Osteoblast (primary cell): Measurements from ENCODE around the gene LRRC8D. TPM values are rescaled to one million over a fixed set of nuclear protein-coding genes. Genes with fewer than 3 reads are reported as not detected.

Source experiments
- DNase-seq: peaks from one replicate; pipeline ENCODE4 v3.0.0; 2011; ENCODE audit warnings: low spot score, mixed read lengths; ENCODE audit not compliant: insufficient read length; ENCODE audit errors: missing footprints
- H2AFZ ChIP-seq: 2 replicates; pipeline ENCODE4 v1.6.0; 2011; ENCODE audit warnings: mild to moderate bottlenecking, low read length
- H3K27ac ChIP-seq: 2 replicates; pipeline ENCODE4 v1.5.1; 2011; ENCODE audit warnings: mild to moderate bottlenecking, low read depth, low read length, moderate library complexity
- H3K27me3 ChIP-seq: 2 replicates; pipeline ENCODE4 v1.6.0; 2012; ENCODE audit warnings: mild to moderate bottlenecking, control low read depth, inconsistent platforms, low read length, moderate library complexity; ENCODE audit not compliant: insufficient read depth
- H3K36me3 ChIP-seq: 2 replicates; pipeline ENCODE4 v1.5.1; 2011; ENCODE audit warnings: mild to moderate bottlenecking, low read length, control low read depth, moderate library complexity; ENCODE audit not compliant: insufficient read depth
- H3K4me1 ChIP-seq: 2 replicates; pipeline ENCODE4 v1.5.1; 2011; ENCODE audit warnings: mild to moderate bottlenecking, low read length, control low read depth, moderate library complexity; ENCODE audit not compliant: insufficient read depth
- H3K4me2 ChIP-seq: 2 replicates; pipeline ENCODE4 v1.6.0; 2011; ENCODE audit warnings: mild to moderate bottlenecking, low read length; ENCODE audit not compliant: insufficient read depth
- H3K4me3 ChIP-seq: fragments of 200-600 bp; sonication (generic); 3 replicates; pipeline ENCODE4 v1.5.1; 2012; ENCODE audit warnings: mild to moderate bottlenecking, low read length, inconsistent platforms; ENCODE audit not compliant: insufficient read depth
- H3K79me2 ChIP-seq: 2 replicates; pipeline ENCODE4 v1.6.0; 2012; ENCODE audit warnings: mild to moderate bottlenecking, low read length, control low read depth, inconsistent platforms; ENCODE audit not compliant: insufficient read depth
- H3K9me3 ChIP-seq: 2 replicates; pipeline ENCODE4 v1.5.1; 2011; ENCODE audit warnings: low read depth, low read length, control low read depth
- H4K20me1 ChIP-seq: 2 replicates; pipeline ENCODE4 v1.6.0; 2012; ENCODE audit warnings: mild to moderate bottlenecking, low read length, control low read depth; ENCODE audit not compliant: insufficient read depth
- total RNA-seq: library from RNA; depleted of rRNA; stranded (reverse); fragments of >200 nt; gene quantifications from 2 replicates; pipeline ENCODE4 v1.2.3, GENCODE V29; 2012
- TF ChIP-seq, protein P1 (sequence below): IDR thresholded peaks from 2 replicates; pipeline ENCODE4 v1.5.1; 2011; ENCODE audit warnings: mild to moderate bottlenecking, low read depth, low read length, moderate library complexity; ENCODE audit errors: extremely low read depth

The LRRC8D gene
- total RNA-seq, 1 donor, result 30.4 TPM

DNA sequence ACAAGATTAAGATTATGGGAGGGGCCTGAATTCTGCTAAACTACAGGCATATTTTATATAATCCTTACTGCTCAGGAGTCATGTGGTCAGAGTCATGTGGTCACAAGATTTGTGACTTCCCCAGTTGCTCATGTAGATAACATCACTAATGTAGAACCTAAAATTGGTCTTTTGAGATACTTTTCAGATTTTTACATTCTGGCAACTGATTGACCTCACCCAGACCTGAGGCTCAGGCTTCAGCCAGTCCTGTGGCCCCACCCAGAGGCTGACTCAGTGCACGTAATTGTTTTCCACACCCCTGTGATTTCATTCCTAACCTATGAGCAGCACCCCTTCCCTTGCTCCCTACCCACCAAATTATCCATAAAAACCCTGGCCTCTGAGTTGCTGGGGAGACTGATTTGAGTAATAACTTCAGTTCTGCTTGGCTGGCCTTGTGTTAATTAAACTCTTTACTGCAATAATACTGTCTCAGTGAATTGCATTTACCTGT, 132.3 kb downstream of the LRRC8D start:
- H3K27me3 ChIP-seq, result no peaks in the 10 kb centered on the region
- H4K20me1 ChIP-seq, result no peaks in the 10 kb centered on the region
- H3K9me3 ChIP-seq, result no peaks in the 10 kb centered on the region
- no peaks in the 10 kb centered on the region for H3K36me3 ChIP-seq
- peak; percentile 86 for DNase-seq
- TF ChIP-seq, protein P1, sequence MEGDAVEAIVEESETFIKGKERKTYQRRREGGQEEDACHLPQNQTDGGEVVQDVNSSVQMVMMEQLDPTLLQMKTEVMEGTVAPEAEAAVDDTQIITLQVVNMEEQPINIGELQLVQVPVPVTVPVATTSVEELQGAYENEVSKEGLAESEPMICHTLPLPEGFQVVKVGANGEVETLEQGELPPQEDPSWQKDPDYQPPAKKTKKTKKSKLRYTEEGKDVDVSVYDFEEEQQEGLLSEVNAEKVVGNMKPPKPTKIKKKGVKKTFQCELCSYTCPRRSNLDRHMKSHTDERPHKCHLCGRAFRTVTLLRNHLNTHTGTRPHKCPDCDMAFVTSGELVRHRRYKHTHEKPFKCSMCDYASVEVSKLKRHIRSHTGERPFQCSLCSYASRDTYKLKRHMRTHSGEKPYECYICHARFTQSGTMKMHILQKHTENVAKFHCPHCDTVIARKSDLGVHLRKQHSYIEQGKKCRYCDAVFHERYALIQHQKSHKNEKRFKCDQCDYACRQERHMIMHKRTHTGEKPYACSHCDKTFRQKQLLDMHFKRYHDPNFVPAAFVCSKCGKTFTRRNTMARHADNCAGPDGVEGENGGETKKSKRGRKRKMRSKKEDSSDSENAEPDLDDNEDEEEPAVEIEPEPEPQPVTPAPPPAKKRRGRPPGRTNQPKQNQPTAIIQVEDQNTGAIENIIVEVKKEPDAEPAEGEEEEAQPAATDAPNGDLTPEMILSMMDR, result no peak
- H3K79me2 ChIP-seq, result no peaks in the 10 kb centered on the region
- H3K27ac ChIP-seq, result peak overlapping the region; percentile 97
- peaks cover 32% of the 10 kb centered on the region for H3K4me1 ChIP-seq
- peak overlapping the region; percentile 24 for H2AFZ ChIP-seq
- no peak overlapping the region for H3K4me3 ChIP-seq
- peak overlapping the region; percentile 14 for H3K4me2 ChIP-seq

DNA sequence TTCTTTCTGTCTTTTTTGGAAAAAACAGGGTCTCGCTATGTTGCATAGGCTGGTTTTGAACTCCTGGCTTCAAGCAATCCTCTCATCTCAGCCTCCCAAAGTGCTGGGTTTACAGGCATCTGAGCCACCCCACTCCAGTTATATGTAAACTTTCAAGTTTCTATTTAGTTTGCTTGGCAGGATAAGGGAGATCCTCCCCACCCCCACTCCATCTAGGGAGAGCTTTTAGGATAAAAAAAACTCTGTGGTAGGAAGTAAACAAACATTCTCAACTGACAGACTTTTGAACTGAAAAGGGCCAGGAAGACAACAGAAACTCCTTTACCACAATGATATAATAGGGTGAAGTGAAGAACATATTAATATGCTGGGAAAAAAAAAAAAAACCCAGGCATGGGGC, 133.1 kb downstream of the LRRC8D start:
- no peak for DNase-seq
- TF ChIP-seq, protein P1, result no peak
- Histone ChIP-seq H3K79me2 (no peaks in the 10 kb centered on the region), H2AFZ (no peak overlapping the region), H3K27ac (peak overlapping the region; percentile 97), H4K20me1 (no peaks in the 10 kb centered on the region), H3K27me3 (no peaks in the 10 kb centered on the region), H3K9me3 (no peaks in the 10 kb centered on the region), H3K4me3 (no peak overlapping the region), H3K4me1 (peaks cover 32% of the 10 kb centered on the region), H3K4me2 (no peak overlapping the region), H3K36me3 (no peaks in the 10 kb centered on the region)

DNA sequence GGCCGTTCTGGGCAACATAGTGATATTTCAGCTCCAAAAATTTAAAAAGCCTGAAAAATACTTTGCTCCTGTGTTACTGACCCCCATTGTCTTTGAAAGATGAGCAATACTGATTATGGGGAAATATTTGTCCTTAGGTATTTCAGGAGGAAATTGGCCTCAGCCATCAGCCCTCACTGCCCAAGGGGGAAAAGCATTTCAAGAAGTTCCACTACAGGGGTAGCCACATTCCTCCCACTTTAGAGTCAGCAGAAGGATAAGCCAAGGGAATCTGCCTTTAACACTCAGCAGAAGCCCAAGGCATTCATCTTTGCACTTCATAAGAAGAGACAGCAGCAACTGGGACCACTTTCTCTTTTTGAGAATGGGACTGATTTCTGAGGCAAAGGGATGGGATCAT, 133.6 kb downstream of the LRRC8D start:
- Histone ChIP-seq H3K4me2 (no peak overlapping the region), H3K36me3 (no peaks in the 10 kb centered on the region), H3K27me3 (no peaks in the 10 kb centered on the region), H3K27ac (peak overlapping the region; percentile 97), H2AFZ (no peak overlapping the region), H3K4me3 (no peak overlapping the region), H4K20me1 (no peaks in the 10 kb centered on the region), H3K9me3 (no peaks in the 10 kb centered on the region), H3K4me1 (peaks cover 32% of the 10 kb centered on the region), H3K79me2 (no peaks in the 10 kb centered on the region)
- TF ChIP-seq, protein P1, result no peak
- DNase-seq, result no peak

DNA sequence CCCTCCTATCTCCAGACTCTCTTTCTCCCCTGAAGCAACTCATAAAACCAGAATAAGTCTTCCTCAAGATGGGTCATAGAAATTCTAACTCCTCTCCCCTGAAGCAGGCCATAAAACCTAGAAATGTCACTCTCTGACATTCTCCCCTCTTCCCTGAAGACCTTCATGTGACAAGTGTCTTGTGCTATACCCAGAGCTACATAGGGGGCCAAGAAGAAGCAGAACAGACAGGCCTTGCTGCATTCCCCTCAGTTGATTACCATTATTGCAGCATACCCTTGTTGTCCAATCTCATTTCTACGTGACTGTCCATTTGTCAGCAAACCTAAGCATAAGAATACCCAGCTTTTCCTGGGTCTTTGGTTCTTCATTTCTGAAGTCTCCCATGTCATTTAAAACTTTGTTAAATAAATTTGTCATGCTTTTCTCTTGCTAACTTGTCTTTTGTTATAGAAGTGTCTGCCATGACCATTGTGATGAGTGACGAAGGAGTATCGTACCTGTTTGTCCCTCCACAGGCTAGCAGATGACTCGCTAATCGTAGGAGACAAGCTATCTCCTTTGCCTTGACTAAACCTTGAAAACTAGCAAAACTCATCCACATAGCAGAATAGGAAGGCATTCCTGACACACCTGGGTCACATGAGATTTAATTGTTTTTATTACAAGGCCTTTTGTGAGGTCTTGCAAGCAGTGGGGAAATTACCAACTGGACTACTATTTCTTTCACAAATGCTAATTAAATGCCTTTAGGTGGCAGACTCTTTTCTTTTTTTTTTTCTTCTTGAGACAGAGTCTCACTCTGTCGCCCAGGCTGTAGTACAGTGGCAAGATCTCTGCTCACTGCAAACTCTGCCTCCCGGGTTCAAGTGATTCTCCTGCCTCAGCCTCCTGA, 134.7 kb downstream of the LRRC8D start:
- Histone ChIP-seq H3K36me3 (no peaks in the 10 kb centered on the region), H3K27ac (no peak overlapping the region), H3K4me3 (no peak overlapping the region), H3K4me1 (peaks cover 32% of the 10 kb centered on the region), H3K27me3 (no peaks in the 10 kb centered on the region), H3K9me3 (no peaks in the 10 kb centered on the region), H4K20me1 (no peaks in the 10 kb centered on the region), H3K79me2 (no peaks in the 10 kb centered on the region), H2AFZ (no peak overlapping the region), H3K4me2 (no peak overlapping the region)
- DNase-seq, result no peak
- TF ChIP-seq, protein P1, result no peak
